Esophagus muscularis mucosa (tissue), 3 donors: Measurements from ENCODE around the gene HES4.

Experiments used
- CTCF ChIP-seq, 3 experiments: fragments of 200-600 bp in 2 of 3; fragments of 450-650 bp in 1 of 3; sonication (generic) in 2 of 3; IDR thresholded peaks; one replicate each; pipeline ENCODE4 v1.5.1; 2017 to 2019; ENCODE audit warnings: antibody characterized with exemption in 3 of 3, mild to moderate bottlenecking in 2 of 3, moderate library complexity in 1 of 3
- POLR2A ChIP-seq: fragments of 450-650 bp; IDR thresholded peaks from one replicate; pipeline ENCODE4 v1.6.1; 2017; ENCODE audit warnings: antibody characterized with exemption, moderate library complexity, mild to moderate bottlenecking, low read depth
- POLR2AphosphoS5 ChIP-seq, 2 donors: sonication (generic); formaldehyde crosslinking; IDR thresholded peaks; one replicate each; pipeline ENCODE4 v1.6.1; 2017; ENCODE audit warnings: antibody characterized with exemption in 2 of 2

GRCh38 chr1:975896-976683, 23.8 kb downstream of the HES4 start:
- TF ChIP-seq CTCF (IDR thresholded peaks at IDR 0.05) (peak; percentile 45 to 76 (median 64)), POLR2A (no peak), POLR2AphosphoS5 (IDR thresholded peaks at IDR 0.05) (no peak)
